ENCODE results near the gene SF3B6.
A peak's percentile ranks its signal among the peaks of the same experiment; 100 is the strongest.

The SF3B6 gene

DNA sequence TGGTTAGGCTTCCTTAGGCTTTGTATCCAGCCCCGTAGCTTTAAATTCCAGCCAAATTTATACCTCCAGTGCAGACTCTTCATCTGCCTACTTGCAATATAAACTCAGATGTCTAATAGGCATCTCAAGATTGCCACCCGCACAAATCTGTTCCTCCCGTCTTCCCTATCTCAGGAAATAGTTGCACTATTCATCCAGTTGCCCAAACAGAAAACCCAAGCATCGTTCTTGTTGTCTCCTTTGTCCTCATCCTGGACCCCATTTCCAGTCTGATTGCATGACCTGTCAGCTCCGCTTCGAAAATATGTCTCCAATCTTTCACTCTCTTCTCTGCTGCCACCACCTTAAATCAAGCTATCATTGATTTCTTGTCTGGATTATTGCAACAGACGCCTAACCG lies 24.3 kb downstream of the SF3B6 start:
- H3K4me2 ChIP-seq (ENCODE audit: low read depth, low read length, poor library complexity, severe bottlenecking) = no peak overlapping the region
- H3K9me2 ChIP-seq (replicated peaks; ENCODE audit: insufficient read depth, low read length) = no peaks in the 10 kb centered on the region
- no peak for TF ChIP-seq EZH2phosphoT487 (conservative IDR thresholded peaks at IDR 0.05; ENCODE audit: low read length)
- TF ChIP-seq, protein P1, sequence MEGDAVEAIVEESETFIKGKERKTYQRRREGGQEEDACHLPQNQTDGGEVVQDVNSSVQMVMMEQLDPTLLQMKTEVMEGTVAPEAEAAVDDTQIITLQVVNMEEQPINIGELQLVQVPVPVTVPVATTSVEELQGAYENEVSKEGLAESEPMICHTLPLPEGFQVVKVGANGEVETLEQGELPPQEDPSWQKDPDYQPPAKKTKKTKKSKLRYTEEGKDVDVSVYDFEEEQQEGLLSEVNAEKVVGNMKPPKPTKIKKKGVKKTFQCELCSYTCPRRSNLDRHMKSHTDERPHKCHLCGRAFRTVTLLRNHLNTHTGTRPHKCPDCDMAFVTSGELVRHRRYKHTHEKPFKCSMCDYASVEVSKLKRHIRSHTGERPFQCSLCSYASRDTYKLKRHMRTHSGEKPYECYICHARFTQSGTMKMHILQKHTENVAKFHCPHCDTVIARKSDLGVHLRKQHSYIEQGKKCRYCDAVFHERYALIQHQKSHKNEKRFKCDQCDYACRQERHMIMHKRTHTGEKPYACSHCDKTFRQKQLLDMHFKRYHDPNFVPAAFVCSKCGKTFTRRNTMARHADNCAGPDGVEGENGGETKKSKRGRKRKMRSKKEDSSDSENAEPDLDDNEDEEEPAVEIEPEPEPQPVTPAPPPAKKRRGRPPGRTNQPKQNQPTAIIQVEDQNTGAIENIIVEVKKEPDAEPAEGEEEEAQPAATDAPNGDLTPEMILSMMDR (IDR thresholded peaks at IDR 0.05; ENCODE audit: insufficient read depth, low read length, poor library complexity, severe bottlenecking) = no peak
- no peaks in the 10 kb centered on the region for H3K27me3 ChIP-seq (ENCODE audit: low read length)
- H3K9me3 ChIP-seq (ENCODE audit: insufficient read depth, low read length) = no peaks in the 10 kb centered on the region
- H3K79me2 ChIP-seq (ENCODE audit: insufficient read depth, low read length) = peaks cover 4% of the 10 kb centered on the region
- H3K27ac ChIP-seq (ENCODE audit: low read depth, low read length) = no peak overlapping the region
- no peaks in the 10 kb centered on the region for H4K20me1 ChIP-seq (ENCODE audit: low read depth, low read length)
- H2AFZ ChIP-seq (ENCODE audit: low read depth, low read length, severe bottlenecking) = no peak overlapping the region
- H3K9ac ChIP-seq (ENCODE audit: low read length) = no peak overlapping the region
- peaks cover 14% of the 10 kb centered on the region for H3F3A ChIP-seq (ENCODE audit: insufficient read depth)
- H3K36me3 ChIP-seq (ENCODE audit: low read length) = no peaks in the 10 kb centered on the region
- no peak overlapping the region for H3K4me3 ChIP-seq (ENCODE audit: insufficient read depth, low read length, poor library complexity, severe bottlenecking)

DNA sequence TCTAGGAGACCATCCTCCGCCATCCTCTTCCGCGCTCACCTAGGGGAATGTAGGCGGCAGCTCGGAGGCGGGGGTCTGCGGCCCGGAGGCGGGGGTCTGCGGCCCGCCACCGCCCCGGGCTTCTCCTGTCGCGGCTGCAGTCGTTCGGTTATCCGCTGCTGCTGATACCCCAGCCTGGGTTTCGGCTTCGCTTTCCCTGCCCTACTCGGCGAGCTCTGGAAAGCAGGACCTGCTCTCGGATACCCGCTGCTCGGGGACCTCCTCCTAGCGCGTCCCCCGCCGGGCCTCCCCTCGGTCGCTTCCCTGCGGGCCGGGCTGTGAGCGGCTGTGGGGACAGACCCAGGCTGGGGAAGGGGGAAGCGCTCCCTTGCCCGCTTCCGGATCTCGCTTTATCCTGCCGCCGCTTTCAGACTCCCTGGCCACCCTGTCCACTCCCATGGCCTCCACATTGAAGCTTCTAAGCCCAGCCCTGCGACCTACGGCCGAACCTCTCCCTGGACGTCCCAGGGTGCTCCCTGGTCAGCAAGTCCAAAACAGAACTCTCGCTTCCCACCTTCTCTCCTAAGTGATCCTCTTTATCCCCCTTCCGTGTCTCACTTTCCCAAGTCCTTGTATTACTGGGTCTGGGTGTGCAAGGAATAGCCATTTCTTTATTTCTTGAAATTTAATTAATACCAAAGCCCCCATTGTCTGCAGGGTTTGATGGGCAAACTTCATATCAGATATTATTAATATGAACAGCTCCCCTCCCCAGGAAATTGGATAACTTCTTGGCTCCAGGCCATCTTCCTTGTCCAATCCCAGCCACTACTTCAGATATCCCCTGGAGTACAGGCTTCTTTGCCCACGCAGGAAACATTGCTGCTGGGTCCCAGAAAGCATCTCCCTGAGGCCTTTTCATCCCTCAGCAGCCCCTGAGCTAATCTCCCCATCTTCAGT lies 25.8 kb downstream of the SF3B6 start:
- no peaks in the 10 kb centered on the region for H3K36me3 ChIP-seq (ENCODE audit: low read length)
- H3F3A ChIP-seq (ENCODE audit: insufficient read depth) = peaks cover 14% of the 10 kb centered on the region
- TF ChIP-seq EZH2phosphoT487 (conservative IDR thresholded peaks at IDR 0.05; ENCODE audit: low read length) = no peak
- TF ChIP-seq, protein P1 (IDR thresholded peaks at IDR 0.05; ENCODE audit: insufficient read depth, low read length, poor library complexity, severe bottlenecking) = no peak
- H3K9me2 ChIP-seq (replicated peaks; ENCODE audit: insufficient read depth, low read length) = no peaks in the 10 kb centered on the region
- peak overlapping the region; percentile 90 for H3K4me3 ChIP-seq (ENCODE audit: insufficient read depth, low read length, poor library complexity, severe bottlenecking)
- peak overlapping the region; percentile 89 for H2AFZ ChIP-seq (ENCODE audit: low read depth, low read length, severe bottlenecking)
- H3K4me2 ChIP-seq (ENCODE audit: low read depth, low read length, poor library complexity, severe bottlenecking) = peak overlapping the region; percentile 100
- H3K9me3 ChIP-seq (ENCODE audit: insufficient read depth, low read length) = no peaks in the 10 kb centered on the region
- peaks cover 17% of the 10 kb centered on the region for H3K79me2 ChIP-seq (ENCODE audit: insufficient read depth, low read length)
- H3K27ac ChIP-seq (ENCODE audit: low read depth, low read length) = no peak overlapping the region
- no peaks in the 10 kb centered on the region for H3K27me3 ChIP-seq (ENCODE audit: low read length)
- no peaks in the 10 kb centered on the region for H4K20me1 ChIP-seq (ENCODE audit: low read depth, low read length)
- H3K9ac ChIP-seq (ENCODE audit: low read length) = peak overlapping the region; percentile 60

DNA sequence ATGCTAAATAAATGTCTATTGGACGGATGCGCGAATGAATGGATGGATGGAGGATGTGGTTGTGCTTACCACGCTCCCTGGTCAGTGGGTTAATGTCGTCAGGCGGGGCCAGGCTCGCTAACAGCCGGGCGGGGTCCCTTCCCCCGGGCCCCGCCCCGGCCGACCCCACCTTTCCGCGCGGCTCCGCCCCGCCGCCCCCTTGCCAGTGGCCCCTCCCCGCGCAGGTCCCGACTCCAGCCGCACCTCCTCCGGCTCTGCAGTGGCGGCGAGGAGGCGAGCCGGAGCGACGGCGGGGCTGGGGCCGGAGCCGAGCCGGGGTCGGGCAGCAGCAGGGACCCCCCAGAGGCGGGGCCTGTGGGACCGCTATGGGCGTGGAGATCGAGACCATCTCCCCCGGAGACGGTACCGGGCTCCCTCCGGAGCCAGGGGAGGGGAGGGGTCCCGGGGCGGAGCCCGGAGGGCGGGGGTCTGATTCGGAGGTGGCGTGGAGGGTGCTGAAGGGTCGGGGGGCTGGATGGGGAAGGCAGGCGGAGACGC lies 26.6 kb downstream of the SF3B6 start, which contains the start of gene FKBP1B:
Gene FKBP1B, plus strand, starts transcription at position 257 of the 537 bp plus-strand sequence. Its CDS starts 109 bp downstream, at position 366.
- Histone ChIP-seq H3F3A (ENCODE audit: insufficient read depth) (peaks cover 14% of the 10 kb centered on the region), H2AFZ (ENCODE audit: low read depth, low read length, severe bottlenecking) (peak within 1 kb of the TSS; percentile 89), H4K20me1 (ENCODE audit: low read depth, low read length) (no peaks in the 10 kb centered on the region), H3K27me3 (ENCODE audit: low read length) (no peaks in the 10 kb centered on the region), H3K9me2 (replicated peaks; ENCODE audit: insufficient read depth, low read length) (no peaks in the 10 kb centered on the region), H3K4me3 (ENCODE audit: insufficient read depth, low read length, poor library complexity, severe bottlenecking) (peak within 1 kb of the TSS; percentile 90), H3K79me2 (ENCODE audit: insufficient read depth, low read length) (peaks cover 25% of the 10 kb centered on the region), H3K9ac (ENCODE audit: low read length) (peak within 1 kb of the TSS; percentile 60), H3K36me3 (ENCODE audit: low read length) (no peaks in the 10 kb centered on the region), H3K27ac (ENCODE audit: low read depth, low read length) (no peak within 1 kb of the TSS), H3K4me2 (ENCODE audit: low read depth, low read length, poor library complexity, severe bottlenecking) (peak within 1 kb of the TSS; percentile 100), H3K9me3 (ENCODE audit: insufficient read depth, low read length) (no peaks in the 10 kb centered on the region)
- TF ChIP-seq, protein P1 (IDR thresholded peaks at IDR 0.05; ENCODE audit: insufficient read depth, low read length, poor library complexity, severe bottlenecking) = no peak
- TF ChIP-seq EZH2phosphoT487 (conservative IDR thresholded peaks at IDR 0.05; ENCODE audit: low read length) = no peak

All from SU-DHL-6 (cell line).